Stimulated activated CD8-positive, alpha-beta memory T cell treated with anti-CD3 and anti-CD28 coated beads, Interleukin-7, amount 100 ng/mL, for 4 hours (primary cell): ENCODE measurements around the gene IGFBP2.
"Not testable (repeated sequence)": the region's sequence is repeated elsewhere in the genome, so short reads cannot be mapped to it uniquely, and the experiment has no call there.

ENCODE experiments used
- DNase-seq, 2 donors: peaks; one replicate each; pipeline ENCODE4 v3.0.0-alpha.2; 2020; ENCODE audit warnings: low read depth in 2 of 2

The IGFBP2 gene

GRCh38 chr2:216632952-216633615 is at the start of gene IGFBP2:
TSS of gene IGFBP2 (plus strand) at chr2:216633420. CDS start at chr2:216633524, 104 bp downstream.
- DNase-seq, result peak in 1 of 2 donors; percentile 18

- no peak for DNase-seq
Observed at GRCh38 chr2:216583606-216584005, 49.6 kb upstream of the IGFBP2 start.

GRCh38 chr2:216584112-216584511 is 49.1 kb upstream of the IGFBP2 start:
- DNase-seq, result no peak

- no peak for DNase-seq
Observed at GRCh38 chr2:216585441-216585840, 47.8 kb upstream of the IGFBP2 start.

- DNase-seq, result no peak
Observed at GRCh38 chr2:216588861-216589710, 44.1 kb upstream of the IGFBP2 start.

- no peak for DNase-seq
Observed at GRCh38 chr2:216589791-216590190, 43.4 kb upstream of the IGFBP2 start.

- DNase-seq, result no peak
Observed at GRCh38 chr2:216590780-216591179, 42.4 kb upstream of the IGFBP2 start.

- no peak for DNase-seq
Observed at GRCh38 chr2:216591480-216591879, 41.7 kb upstream of the IGFBP2 start.

- DNase-seq, result no peak
Observed at GRCh38 chr2:216594081-216594480, 39.1 kb upstream of the IGFBP2 start.

- no peak for DNase-seq
Observed at GRCh38 chr2:216596236-216596979, 36.8 kb upstream of the IGFBP2 start.

- no peak for DNase-seq
Observed at GRCh38 chr2:216596980-216597509, 36.2 kb upstream of the IGFBP2 start.

- not testable (repeated sequence) for DNase-seq
Observed at GRCh38 chr2:216597825-216598224, 35.4 kb upstream of the IGFBP2 start.

- no peak for DNase-seq
Observed at GRCh38 chr2:216601632-216602409, 31.4 kb upstream of the IGFBP2 start.

GRCh38 chr2:216603010-216603883 is 30.0 kb upstream of the IGFBP2 start:
- no peak for DNase-seq

- no peak for DNase-seq
Observed at GRCh38 chr2:216603884-216604245, 29.4 kb upstream of the IGFBP2 start.

GRCh38 chr2:216604458-216604857 is 28.8 kb upstream of the IGFBP2 start:
- no peak for DNase-seq

GRCh38 chr2:216606551-216607276 is 26.5 kb upstream of the IGFBP2 start:
- DNase-seq, result peak; percentile 6 to 55

- no peak for DNase-seq
Observed at GRCh38 chr2:216607277-216607560, 26.0 kb upstream of the IGFBP2 start.

GRCh38 chr2:216608525-216608924 is 24.7 kb upstream of the IGFBP2 start:
- no peak for DNase-seq
